Stimulated activated naive B cell treated with anti-CD40 and anti-IgM and Interleukin-4, amounts not matched to agents 10 μg/mL and 1 μg/mL and 100 μg/mL, for 72 hours (primary cell): ENCODE measurements around the gene ZNF70.
A peak's percentile ranks its signal among the peaks of the same experiment; 100 is the strongest.

Experiments used
- ATAC-seq, 2 donors: fragments of 150-1000 bp; cut with Tn5 transposase; replicated peaks; 2 replicates each; pipeline ENCODE4 v1.10.0; 2021; ENCODE audit warnings: moderate library complexity in 1 of 2
- DNase-seq: peaks from one replicate; pipeline ENCODE4 v3.0.0; 2021
- H3K27ac Mint-ChIP-seq: one replicate; pipeline ENCODE4 v1.8.0; 2022; ENCODE audit warnings: mild to moderate bottlenecking, mixed read lengths
- H3K27me3 Mint-ChIP-seq, 2 donors: one replicate each; pipeline ENCODE4 v1.8.0; 2022; ENCODE audit warnings: mixed read lengths in 2 of 2
- H3K36me3 Mint-ChIP-seq, 2 donors: one replicate each; pipeline ENCODE4 v1.8.0; 2022; ENCODE audit warnings: mixed read lengths in 2 of 2, mild to moderate bottlenecking in 1 of 2
- H3K4me1 Mint-ChIP-seq, 2 donors: one replicate each; pipeline ENCODE4 v1.8.0; 2022; ENCODE audit warnings: mixed read lengths in 2 of 2, mild to moderate bottlenecking in 1 of 2
- H3K4me3 Mint-ChIP-seq, 2 donors: one replicate each; pipeline ENCODE4 v1.8.0; 2022; ENCODE audit warnings: mild to moderate bottlenecking in 2 of 2, mixed read lengths in 2 of 2, moderate library complexity in 1 of 2
- H3K9me3 Mint-ChIP-seq, 2 donors: one replicate each; pipeline ENCODE4 v1.8.0; 2022; ENCODE audit warnings: mixed read lengths in 2 of 2, mild to moderate bottlenecking in 1 of 2

Gene ZNF70

GRCh38 chr22:23756891-23757290 lies 6.0 kb upstream of the ZNF70 start:
- Mint-ChIP-seq H3K27ac (peak overlapping the region; percentile 52), H3K4me3 (peak overlapping the region in 1 of 2 donors; percentile 7), H3K4me1 (peaks cover 44 to 77% of the 10 kb centered on the region in 2 donors), H3K36me3 (peaks cover 3 to 6% of the 10 kb centered on the region in 2 donors), H3K9me3 (peaks cover 0 to 2% of the 10 kb centered on the region in 2 donors), H3K27me3 (no peaks in the 10 kb centered on the region)
- DNase-seq (peak; percentile 33), ATAC-seq (peak; percentile 13 to 27)

- no peak for ATAC-seq
- Mint-ChIP-seq H3K36me3 (peaks cover 1 to 6% of the 10 kb centered on the region in 2 donors), H3K4me1 (peaks cover 42 to 79% of the 10 kb centered on the region in 2 donors), H3K27ac (no peak overlapping the region), H3K9me3 (peaks cover 0 to 2% of the 10 kb centered on the region in 2 donors), H3K4me3 (no peak overlapping the region), H3K27me3 (no peaks in the 10 kb centered on the region)
- no peak for DNase-seq
Measured at GRCh38 chr22:23755711-23756110, 4.8 kb upstream of the ZNF70 start.

- DNase-seq = no peak
- Mint-ChIP-seq H3K27me3 (no peaks in the 10 kb centered on the region), H3K9me3 (peaks cover 0 to 2% of the 10 kb centered on the region in 2 donors), H3K4me1 (peaks cover 42 to 80% of the 10 kb centered on the region in 2 donors), H3K4me3 (no peak overlapping the region), H3K36me3 (peaks cover 0 to 3% of the 10 kb centered on the region in 2 donors), H3K27ac (no peak overlapping the region)
- no peak for ATAC-seq
Measured at GRCh38 chr22:23754980-23755636, 4.2 kb upstream of the ZNF70 start.

GRCh38 chr22:23754220-23754919 lies 3.5 kb upstream of the ZNF70 start, which contains the start of gene VPREB3:
Gene VPREB3, minus strand, starts transcription at chr22:23754425. Its CDS starts 62 bp downstream, at chr22:23754363.
- H3K27ac Mint-ChIP-seq = peak within 1 kb of the TSS; percentile 82
- H3K4me3 Mint-ChIP-seq = peak within 1 kb of the TSS; percentile 69 to 77
- no peaks in the 10 kb centered on the region for H3K27me3 Mint-ChIP-seq
- peaks cover 46 to 83% of the 10 kb centered on the region in 2 donors for H3K4me1 Mint-ChIP-seq
- peaks cover 0 to 7% of the 10 kb centered on the region in 2 donors for H3K36me3 Mint-ChIP-seq
- H3K9me3 Mint-ChIP-seq = peaks cover 0 to 2% of the 10 kb centered on the region in 2 donors
- ATAC-seq (no peak), DNase-seq (no peak)

- DNase-seq (no peak), ATAC-seq (no peak)
- no peaks in the 10 kb centered on the region for H3K27me3 Mint-ChIP-seq
- H3K9me3 Mint-ChIP-seq = peaks cover 0 to 2% of the 10 kb centered on the region in 2 donors
- H3K36me3 Mint-ChIP-seq = peaks cover 0 to 7% of the 10 kb centered on the region in 2 donors
- H3K4me1 Mint-ChIP-seq = peaks cover 46 to 83% of the 10 kb centered on the region in 2 donors
- peak overlapping the region; percentile 69 to 77 for H3K4me3 Mint-ChIP-seq
- peak overlapping the region; percentile 82 for H3K27ac Mint-ChIP-seq
Measured at GRCh38 chr22:23753385-23753784, 2.5 kb upstream of the ZNF70 start.

- DNase-seq = peak; percentile 67
- no peaks in the 10 kb centered on the region for H3K27me3 Mint-ChIP-seq
- peaks cover 0 to 7% of the 10 kb centered on the region in 2 donors for H3K36me3 Mint-ChIP-seq
- H3K9me3 Mint-ChIP-seq = peaks cover 0 to 2% of the 10 kb centered on the region in 2 donors
- H3K27ac Mint-ChIP-seq = peak overlapping the region; percentile 97
- H3K4me1 Mint-ChIP-seq = peaks cover 46 to 80% of the 10 kb centered on the region in 2 donors
- H3K4me3 Mint-ChIP-seq = peak overlapping the region; percentile 89 to 92
- ATAC-seq = peak; percentile 58 to 61
Measured at GRCh38 chr22:23752750-23753149, 1.8 kb upstream of the ZNF70 start.

- Mint-ChIP-seq H3K9me3 (peaks cover 0 to 2% of the 10 kb centered on the region in 2 donors), H3K4me1 (peaks cover 44 to 74% of the 10 kb centered on the region in 2 donors)
- DNase-seq = peak; percentile 89
Measured at GRCh38 chr22:23752090-23752691, 1.3 kb upstream of the ZNF70 start.

GRCh38 chr22:23751441-23751996 lies 607 bp upstream of the ZNF70 start:
- Mint-ChIP-seq H3K27me3 (no peaks in the 10 kb centered on the region), H3K36me3 (peaks cover 2 to 11% of the 10 kb centered on the region in 2 donors), H3K27ac (peak overlapping the region; percentile 97), H3K4me1 (peaks cover 43 to 72% of the 10 kb centered on the region in 2 donors), H3K4me3 (peak overlapping the region; percentile 89 to 92), H3K9me3 (no peaks in the 10 kb centered on the region)
- DNase-seq (peak; percentile 17), ATAC-seq (peak; percentile 5 to 8)

More at GRCh38 chr22:23752090-23752691, 1.3 kb upstream of the ZNF70 start:
- peak overlapping the region; percentile 89 to 92 for H3K4me3 Mint-ChIP-seq
- no peaks in the 10 kb centered on the region for H3K27me3 Mint-ChIP-seq
- peaks cover 0 to 7% of the 10 kb centered on the region in 2 donors for H3K36me3 Mint-ChIP-seq
- peak overlapping the region; percentile 97 for H3K27ac Mint-ChIP-seq
- ATAC-seq = peak; percentile 73 to 78

- H3K4me1 Mint-ChIP-seq = peaks cover 41 to 75% of the 10 kb centered on the region in 2 donors
- peak overlapping the region; percentile 89 to 92 for H3K4me3 Mint-ChIP-seq
- no peaks in the 10 kb centered on the region for H3K27me3 Mint-ChIP-seq
- H3K9me3 Mint-ChIP-seq = no peaks in the 10 kb centered on the region
- ATAC-seq (no peak), DNase-seq (no peak)
- H3K36me3 Mint-ChIP-seq = peaks cover 5 to 14% of the 10 kb centered on the region in 2 donors
- H3K27ac Mint-ChIP-seq = peak overlapping the region; percentile 92
Measured at GRCh38 chr22:23750367-23750713, 572 bp downstream of the ZNF70 start.

GRCh38 chr22:23749841-23750301 lies 1.0 kb downstream of the ZNF70 start:
- H3K27ac Mint-ChIP-seq = no peak overlapping the region

GRCh38 chr22:23745791-23746190 lies 5.1 kb downstream of the ZNF70 start:
- no peak for ATAC-seq
- no peak overlapping the region for H3K27ac Mint-ChIP-seq
- H3K4me1 Mint-ChIP-seq = peaks cover 14 to 38% of the 10 kb centered on the region in 2 donors
- H3K27me3 Mint-ChIP-seq = no peaks in the 10 kb centered on the region
- H3K4me3 Mint-ChIP-seq = no peak overlapping the region
- DNase-seq = no peak
- H3K36me3 Mint-ChIP-seq = peaks cover 29 to 37% of the 10 kb centered on the region in 2 donors
- peaks cover 3 to 4% of the 10 kb centered on the region in 2 donors for H3K9me3 Mint-ChIP-seq

More at GRCh38 chr22:23749841-23750301, 1.0 kb downstream of the ZNF70 start:
- Mint-ChIP-seq H3K4me1 (peaks cover 37 to 72% of the 10 kb centered on the region in 2 donors), H3K4me3 (peak overlapping the region in 1 of 2 donors; percentile 92), H3K9me3 (no peaks in the 10 kb centered on the region), H3K36me3 (peaks cover 9 to 19% of the 10 kb centered on the region in 2 donors), H3K27me3 (no peaks in the 10 kb centered on the region)
- DNase-seq = no peak
- ATAC-seq = no peak

GRCh38 chr22:23744485-23744884 lies 6.4 kb downstream of the ZNF70 start:
- Mint-ChIP-seq H3K27ac (peak overlapping the region; percentile 85), H3K9me3 (peaks cover 3 to 4% of the 10 kb centered on the region in 2 donors), H3K36me3 (peaks cover 29 to 33% of the 10 kb centered on the region in 2 donors), H3K27me3 (no peaks in the 10 kb centered on the region), H3K4me3 (no peak overlapping the region), H3K4me1 (peaks cover 6 to 25% of the 10 kb centered on the region in 2 donors)
- DNase-seq (no peak), ATAC-seq (no peak)

- no peak for ATAC-seq
- H3K36me3 Mint-ChIP-seq = peaks cover 29 to 33% of the 10 kb centered on the region in 2 donors
- peaks cover 3 to 4% of the 10 kb centered on the region in 2 donors for H3K9me3 Mint-ChIP-seq
- peaks cover 6 to 25% of the 10 kb centered on the region in 2 donors for H3K4me1 Mint-ChIP-seq
- H3K4me3 Mint-ChIP-seq = no peak overlapping the region
- no peak overlapping the region for H3K27ac Mint-ChIP-seq
- DNase-seq = no peak
- H3K27me3 Mint-ChIP-seq = no peaks in the 10 kb centered on the region
Measured at GRCh38 chr22:23744001-23744400, 6.9 kb downstream of the ZNF70 start.

GRCh38 chr22:23743303-23743705 lies 7.6 kb downstream of the ZNF70 start:
- Mint-ChIP-seq H3K4me3 (no peak overlapping the region), H3K27me3 (no peaks in the 10 kb centered on the region), H3K36me3 (peaks cover 29 to 33% of the 10 kb centered on the region in 2 donors), H3K9me3 (peaks cover 3 to 4% of the 10 kb centered on the region in 2 donors), H3K4me1 (peaks cover 6 to 25% of the 10 kb centered on the region in 2 donors), H3K27ac (no peak overlapping the region)
- DNase-seq = no peak
- no peak for ATAC-seq
